Measurements from ENCODE around the gene SLC2A2.

Gene SLC2A2

GRCh38 chr3:171011873-171012336 lies 14.6 kb downstream of the SLC2A2 start:
- POLR2A ChIA-PET, result no interaction called here
- no peak overlapping the region for H3K4me3 ChIP-seq (ENCODE audit: low read depth, low read length)
- TF ChIP-seq CTCF (IDR thresholded peaks at IDR 0.05; ENCODE audit: insufficient read depth, low read length, missing control alignments), result no peak
- CTCF ChIA-PET, result interaction anchor here (1.1 to 1.3 kb wide), 2 partner anchors 39 to 50 kb away, joined by 3 to 4 read pairs; no protein-coding TSS in a partner anchor
- no peak for DNase-seq (ENCODE audit: low read depth, low spot score)

- CTCF ChIA-PET, result interaction anchor here (1.1 to 1.3 kb wide), 2 partner anchors 40 to 50 kb away, joined by 3 to 4 read pairs; no protein-coding TSS in a partner anchor
- no peak overlapping the region for H3K4me3 ChIP-seq (ENCODE audit: low read depth, low read length)
- no peak for DNase-seq (ENCODE audit: low read depth, low spot score)
- TF ChIP-seq CTCF (IDR thresholded peaks at IDR 0.05; ENCODE audit: insufficient read depth, low read length, missing control alignments), result no peak
- POLR2A ChIA-PET, result no interaction called here
These were observed 15.2 kb downstream of the SLC2A2 start for GRCh38 chr3:171011109-171011872.

- ChIA-PET CTCF (no interaction called here), POLR2A (no interaction called here)
- DNase-seq (ENCODE audit: low read depth, low spot score), result no peak
- H3K4me3 ChIP-seq (ENCODE audit: low read depth, low read length), result no peak overlapping the region
- TF ChIP-seq CTCF (IDR thresholded peaks at IDR 0.05; ENCODE audit: insufficient read depth, low read length, missing control alignments), result no peak
These were observed 19.2 kb downstream of the SLC2A2 start for GRCh38 chr3:171007316-171007715.

GRCh38 chr3:171005648-171006047 lies 20.9 kb downstream of the SLC2A2 start:
- H3K4me3 ChIP-seq (ENCODE audit: low read depth, low read length), result no peak overlapping the region
- ChIA-PET POLR2A (no interaction called here), CTCF (interaction anchor here (1.6 kb wide), 1 partner anchor 12 kb away, joined by 5 read pairs; no protein-coding TSS in a partner anchor)
- no peak for TF ChIP-seq CTCF (IDR thresholded peaks at IDR 0.05; ENCODE audit: insufficient read depth, low read length, missing control alignments)
- no peak for DNase-seq (ENCODE audit: low read depth, low spot score)

GRCh38 chr3:171001957-171002694 lies 24.4 kb downstream of the SLC2A2 start:
- no peak for DNase-seq (ENCODE audit: low read depth, low spot score)
- no peak for TF ChIP-seq CTCF (IDR thresholded peaks at IDR 0.05; ENCODE audit: insufficient read depth, low read length, missing control alignments)
- ChIA-PET POLR2A (no interaction called here), CTCF (interaction anchor here (1.2 to 1.6 kb wide), 2 partner anchors 16 to 40 kb away, joined by 3 to 9 read pairs; no protein-coding TSS in a partner anchor)
- H3K4me3 ChIP-seq (ENCODE audit: low read depth, low read length), result no peak overlapping the region

Data from AG04449 (cell line).